Astrocyte (in vitro differentiated cells and primary cell): ENCODE results near the gene DCANP1. TPM values are rescaled to one million over a fixed set of nuclear protein-coding genes. Genes with fewer than 3 reads are reported as not detected.

Experiments used
- DNase-seq: peaks from one replicate; pipeline ENCODE4 v3.0.0-alpha.2; 2010; ENCODE audit warnings: low read depth
- FAIRE-seq: peaks from 2 replicates; lab custom pipeline; 2011; peaks lifted over from hg19 to GRCh38; lab: Jason Lieb, UNC
- H2AFZ ChIP-seq: 2 replicates; pipeline ENCODE4 v1.6.0; 2012; ENCODE audit warnings: low read depth, low read length, inconsistent platforms
- H3K27ac ChIP-seq: 2 replicates; pipeline ENCODE4 v1.5.1; 2011; ENCODE audit warnings: low read depth, low read length, inconsistent platforms
- H3K27me3 ChIP-seq: 2 replicates; pipeline ENCODE4 v1.6.0; 2011; ENCODE audit warnings: low read length, inconsistent platforms; ENCODE audit not compliant: insufficient read depth
- H3K36me3 ChIP-seq: 2 replicates; pipeline ENCODE4 v1.5.1; 2011; ENCODE audit warnings: low read length, inconsistent platforms; ENCODE audit not compliant: insufficient read depth
- H3K4me1 ChIP-seq: 2 replicates; pipeline ENCODE4 v1.5.1; 2011; ENCODE audit warnings: low read length, inconsistent platforms; ENCODE audit not compliant: insufficient read depth
- H3K4me2 ChIP-seq: 2 replicates; pipeline ENCODE4 v1.6.0; 2012; ENCODE audit warnings: low read length, inconsistent platforms
- H3K4me3 ChIP-seq: 2 replicates; pipeline ENCODE4 v1.5.1; 2011; ENCODE audit warnings: low read depth, mild to moderate bottlenecking, low read length, inconsistent platforms; ENCODE audit not compliant: insufficient read depth
- H3K79me2 ChIP-seq: 2 replicates; pipeline ENCODE4 v1.6.0; 2012; ENCODE audit warnings: mild to moderate bottlenecking, low read length, inconsistent platforms; ENCODE audit not compliant: insufficient read depth
- H3K9ac ChIP-seq: 2 replicates; pipeline ENCODE4 v1.6.0; 2012; ENCODE audit warnings: mild to moderate bottlenecking, low read length, inconsistent platforms
- H3K9me3 ChIP-seq: 2 replicates; pipeline ENCODE4 v1.5.1; 2012; ENCODE audit warnings: low read depth, mild to moderate bottlenecking, low read length, inconsistent platforms; ENCODE audit not compliant: insufficient read depth
- H4K20me1 ChIP-seq: 2 replicates; pipeline ENCODE4 v1.6.0; 2012; ENCODE audit warnings: low read length, inconsistent platforms; ENCODE audit not compliant: insufficient read depth
- H3K27ac Mint-ChIP-seq: one replicate; pipeline ENCODE4 v1.8.0; 2021; ENCODE audit warnings: mild to moderate bottlenecking, mixed read lengths; ENCODE audit not compliant: unreplicated experiment
- H3K27me3 Mint-ChIP-seq: one replicate; pipeline ENCODE4 v1.8.0; 2021; ENCODE audit warnings: low read depth, mixed read lengths; ENCODE audit not compliant: unreplicated experiment
- H3K36me3 Mint-ChIP-seq: one replicate; pipeline ENCODE4 v1.8.0; 2021; ENCODE audit warnings: low read depth, mixed read lengths; ENCODE audit not compliant: unreplicated experiment
- H3K4me1 Mint-ChIP-seq: one replicate; pipeline ENCODE4 v1.8.0; 2021; ENCODE audit warnings: low read depth, mixed read lengths; ENCODE audit not compliant: unreplicated experiment
- H3K4me3 Mint-ChIP-seq: one replicate; pipeline ENCODE4 v1.8.0; 2021; ENCODE audit warnings: mild to moderate bottlenecking, moderate library complexity, mixed read lengths; ENCODE audit not compliant: unreplicated experiment
- H3K9me3 Mint-ChIP-seq: one replicate; pipeline ENCODE4 v1.8.0; 2021; ENCODE audit warnings: mild to moderate bottlenecking, mixed read lengths; ENCODE audit not compliant: unreplicated experiment
- EZH2 ChIP-seq: IDR thresholded peaks from 2 replicates; pipeline ENCODE4 v1.6.1; 2012; ENCODE audit warnings: mild to moderate bottlenecking, low read length, inconsistent platforms; ENCODE audit not compliant: insufficient read depth
- total RNA-seq: library from RNA; stranded (reverse); gene quantifications from 2 replicates; pipeline ENCODE4 v1.2.1, GENCODE V29; 2021
- TF ChIP-seq, protein P1 (sequence below): IDR thresholded peaks from 2 replicates; pipeline ENCODE4 v1.5.1; 2011; ENCODE audit warnings: low read depth, mild to moderate bottlenecking, inconsistent platforms, low read length, moderate library complexity; ENCODE audit not compliant: insufficient read depth

Gene DCANP1
- total RNA-seq, 1 donor from 2014 or later, result not detected

DNA sequence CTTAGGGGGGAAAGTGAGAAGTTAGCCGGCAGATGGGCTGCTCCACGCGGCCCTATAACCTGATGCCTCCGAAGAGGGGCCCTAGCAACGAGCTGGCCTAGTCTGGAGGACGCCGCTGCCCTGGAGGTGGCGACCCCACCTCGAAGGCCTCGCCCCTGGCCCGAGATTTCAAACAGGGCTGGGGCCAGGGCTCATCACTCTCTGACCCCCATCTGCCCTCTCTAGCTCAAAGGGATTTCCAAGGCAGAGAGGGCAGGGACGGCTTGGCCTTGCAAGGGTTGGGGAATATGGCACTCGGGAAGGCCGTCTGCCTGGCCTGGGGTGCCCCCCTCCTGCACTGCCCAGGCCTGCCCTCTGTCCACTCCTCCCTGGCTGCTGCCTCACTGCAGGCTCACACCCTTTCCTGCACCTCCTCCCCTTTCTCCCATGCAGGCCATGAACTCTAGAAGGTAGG is 30.5 kb upstream of the DCANP1 start:
- no peak for FAIRE-seq
- no peak overlapping the region for H3K4me2 ChIP-seq

DNA sequence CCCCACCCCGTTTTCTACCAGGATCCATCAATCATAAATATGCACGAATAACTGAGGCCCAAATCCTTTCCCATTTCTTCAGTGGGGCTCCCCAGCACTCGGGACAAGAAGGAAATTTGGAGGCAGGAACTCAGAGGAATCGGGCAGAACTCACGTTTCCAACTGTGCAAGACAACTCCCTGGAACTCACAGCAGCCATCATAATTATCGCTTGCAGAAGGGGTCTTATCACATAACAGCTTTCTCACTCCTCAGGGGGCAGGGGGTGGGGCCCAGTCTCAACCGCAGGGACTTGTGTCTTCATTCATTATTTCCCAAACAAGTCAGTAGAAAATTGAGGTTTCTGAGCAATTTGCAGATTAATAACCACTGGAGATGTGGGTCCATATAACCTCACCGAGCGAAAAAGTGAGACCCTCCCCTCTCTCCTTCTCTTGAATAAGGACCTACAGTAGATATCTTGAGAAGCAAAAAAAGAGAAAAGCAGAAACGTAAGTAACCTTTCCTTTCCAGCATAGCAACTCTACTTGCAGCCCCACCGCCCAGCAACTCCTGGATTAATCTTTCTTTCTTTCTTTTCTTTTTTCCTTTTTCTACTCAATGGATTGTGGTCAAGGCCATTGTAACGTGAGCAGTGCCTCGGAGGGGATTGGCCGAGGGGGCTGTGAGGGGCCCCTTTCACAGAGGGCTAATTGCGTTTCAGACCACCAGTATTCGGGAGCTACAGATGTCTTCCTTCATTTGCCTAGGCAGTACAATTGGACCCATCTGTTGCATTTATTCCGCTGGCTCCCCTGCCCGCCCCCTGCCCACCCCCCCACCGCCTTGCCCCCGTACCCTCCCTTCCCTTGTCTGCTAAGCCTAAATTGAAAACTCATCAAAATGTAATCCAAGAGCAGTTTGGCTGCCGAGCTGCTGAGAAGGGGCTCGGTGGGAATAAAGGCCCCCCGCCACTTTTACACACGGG is 29.8 kb upstream of the DCANP1 start:
- Mint-ChIP-seq H3K4me1 (no peaks in the 10 kb centered on the region), H3K9me3 (no peaks in the 10 kb centered on the region), H3K27me3 (peaks cover 73% of the 10 kb centered on the region), H3K4me3 (no peak overlapping the region), H3K27ac (no peak overlapping the region), H3K36me3 (no peaks in the 10 kb centered on the region)
- Histone ChIP-seq H3K4me3 (no peak overlapping the region), H4K20me1 (no peaks in the 10 kb centered on the region), H3K4me1 (no peaks in the 10 kb centered on the region), H3K9ac (no peak overlapping the region), H3K36me3 (no peaks in the 10 kb centered on the region), H3K27ac (no peak overlapping the region), H3K27me3 (peaks cover 58% of the 10 kb centered on the region), H2AFZ (no peak overlapping the region), H3K4me2 (no peak overlapping the region), H3K9me3 (no peaks in the 10 kb centered on the region), H3K79me2 (no peaks in the 10 kb centered on the region)
- FAIRE-seq, result no peak
- TF ChIP-seq, protein P1, sequence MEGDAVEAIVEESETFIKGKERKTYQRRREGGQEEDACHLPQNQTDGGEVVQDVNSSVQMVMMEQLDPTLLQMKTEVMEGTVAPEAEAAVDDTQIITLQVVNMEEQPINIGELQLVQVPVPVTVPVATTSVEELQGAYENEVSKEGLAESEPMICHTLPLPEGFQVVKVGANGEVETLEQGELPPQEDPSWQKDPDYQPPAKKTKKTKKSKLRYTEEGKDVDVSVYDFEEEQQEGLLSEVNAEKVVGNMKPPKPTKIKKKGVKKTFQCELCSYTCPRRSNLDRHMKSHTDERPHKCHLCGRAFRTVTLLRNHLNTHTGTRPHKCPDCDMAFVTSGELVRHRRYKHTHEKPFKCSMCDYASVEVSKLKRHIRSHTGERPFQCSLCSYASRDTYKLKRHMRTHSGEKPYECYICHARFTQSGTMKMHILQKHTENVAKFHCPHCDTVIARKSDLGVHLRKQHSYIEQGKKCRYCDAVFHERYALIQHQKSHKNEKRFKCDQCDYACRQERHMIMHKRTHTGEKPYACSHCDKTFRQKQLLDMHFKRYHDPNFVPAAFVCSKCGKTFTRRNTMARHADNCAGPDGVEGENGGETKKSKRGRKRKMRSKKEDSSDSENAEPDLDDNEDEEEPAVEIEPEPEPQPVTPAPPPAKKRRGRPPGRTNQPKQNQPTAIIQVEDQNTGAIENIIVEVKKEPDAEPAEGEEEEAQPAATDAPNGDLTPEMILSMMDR, result no peak
- no peak for TF ChIP-seq EZH2
- no peak for DNase-seq

More for the DNA sequence above, 30.5 kb upstream of the DCANP1 start:
- no peaks in the 10 kb centered on the region for H3K36me3 Mint-ChIP-seq
- Histone ChIP-seq H3K4me3 (no peak overlapping the region), H3K9me3 (no peaks in the 10 kb centered on the region), H3K27ac (no peak overlapping the region), H3K36me3 (no peaks in the 10 kb centered on the region), H3K79me2 (no peaks in the 10 kb centered on the region), H3K27me3 (peaks cover 54% of the 10 kb centered on the region), H3K4me1 (no peaks in the 10 kb centered on the region), H3K9ac (no peak overlapping the region), H4K20me1 (no peaks in the 10 kb centered on the region), H2AFZ (no peak overlapping the region)
- H3K27me3 Mint-ChIP-seq, result peaks cover 67% of the 10 kb centered on the region
- no peak overlapping the region for H3K27ac Mint-ChIP-seq
- no peak for DNase-seq
- no peaks in the 10 kb centered on the region for H3K9me3 Mint-ChIP-seq
- TF ChIP-seq EZH2, result no peak
- TF ChIP-seq, protein P1, result no peak
- no peak overlapping the region for H3K4me3 Mint-ChIP-seq
- no peaks in the 10 kb centered on the region for H3K4me1 Mint-ChIP-seq
